Liver (tissue), 9 donors: Measurements from ENCODE around the gene GDPD2. TPM values are rescaled to one million over a fixed set of nuclear protein-coding genes. Genes with fewer than 3 reads are reported as not detected.

Experiments used
- DNase-seq: peaks from one replicate; pipeline ENCODE4 v3.0.0-alpha.2; 2017; ENCODE audit warnings: low spot score
- H3K27ac ChIP-seq, 2 donors: one replicate each; pipeline ENCODE4 v1.7.0; 2013; ENCODE audit warnings: inconsistent platforms in 2 of 2, low read length in 2 of 2, control low read depth in 1 of 2, low read depth in 1 of 2, mild to moderate bottlenecking in 1 of 2
- H3K27me3 ChIP-seq, 4 donors: one replicate each; pipeline versions ENCODE4 v1.6.1 to v1.7.0; 2013; ENCODE audit warnings: low read length in 3 of 4, inconsistent platforms in 1 of 4, mild to moderate bottlenecking in 1 of 4, moderate library complexity in 1 of 4; ENCODE audit not compliant: control insufficient read depth in 4 of 4, insufficient read depth in 4 of 4
- H3K36me3 ChIP-seq, 4 donors: one replicate each; pipeline versions ENCODE4 v1.6.1 to v1.7.0; 2013; ENCODE audit warnings: low read length in 3 of 4, mild to moderate bottlenecking in 3 of 4, low read depth in 1 of 4, moderate library complexity in 1 of 4; ENCODE audit not compliant: control insufficient read depth in 4 of 4, insufficient read depth in 3 of 4
- H3K4me1 ChIP-seq, 4 donors: one replicate each; pipeline versions ENCODE4 v1.6.1 to v1.7.0; 2013; ENCODE audit warnings: low read length in 3 of 4, mild to moderate bottlenecking in 3 of 4, moderate library complexity in 1 of 4; ENCODE audit not compliant: control insufficient read depth in 4 of 4, insufficient read depth in 4 of 4
- H3K4me3 ChIP-seq, 3 donors: one replicate each; pipeline versions ENCODE4 v1.6.1 to v1.7.0; 2013; ENCODE audit warnings: low read length in 3 of 3, control low read depth in 1 of 3, low read depth in 1 of 3, mild to moderate bottlenecking in 1 of 3
- H3K9ac ChIP-seq, 2 donors: one replicate each; pipeline ENCODE4 v1.7.0; 2013; ENCODE audit warnings: low read length in 2 of 2, mild to moderate bottlenecking in 2 of 2, moderate library complexity in 2 of 2, control low read depth in 1 of 2, low read depth in 1 of 2
- H3K9me3 ChIP-seq, 4 donors: one replicate each; pipeline versions ENCODE4 v1.6.1 to v1.7.0; 2013; ENCODE audit warnings: low read length in 3 of 4; ENCODE audit not compliant: control insufficient read depth in 4 of 4
- EGR1 ChIP-seq, 2 donors: IDR thresholded peaks; 2 replicates each; pipeline ENCODE4 v1.6.1; 2016 to 2018; ENCODE audit warnings: antibody characterized with exemption in 2 of 2, low read depth in 2 of 2
- FOXA1 ChIP-seq: IDR thresholded peaks from 2 replicates; pipeline ENCODE4 v1.6.1; 2016; ENCODE audit warnings: antibody characterized with exemption
- GABPA ChIP-seq, 2 donors: IDR thresholded peaks in 1 of 2; conservative IDR thresholded peaks in 1 of 2; 2 replicates each; pipeline ENCODE4 v1.6.1; 2016; ENCODE audit warnings: antibody characterized with exemption in 2 of 2, mild to moderate bottlenecking in 1 of 2, moderate library complexity in 1 of 2
- HNF4A ChIP-seq, 2 donors: conservative IDR thresholded peaks; 2 replicates each; pipeline ENCODE4 v1.6.1; 2016; ENCODE audit warnings: antibody characterized with exemption in 2 of 2, mild to moderate bottlenecking in 2 of 2
- HNF4G ChIP-seq: IDR thresholded peaks from 2 replicates; pipeline ENCODE4 v1.6.1; 2016; ENCODE audit warnings: antibody characterized with exemption
- JUND ChIP-seq, 2 donors: IDR thresholded peaks; 2 replicates each; pipeline ENCODE4 v1.6.1; 2016; ENCODE audit warnings: antibody characterized with exemption in 2 of 2
- MAX ChIP-seq: IDR thresholded peaks from 2 replicates; pipeline ENCODE4 v1.6.1; 2016; ENCODE audit warnings: antibody characterized with exemption
- NR2F2 ChIP-seq: IDR thresholded peaks from 2 replicates; pipeline ENCODE4 v1.6.1; 2016; ENCODE audit warnings: antibody characterized with exemption
- RAD21 ChIP-seq, 2 donors: IDR thresholded peaks; 2 replicates each; pipeline ENCODE4 v1.6.1; 2016; ENCODE audit warnings: antibody characterized with exemption in 2 of 2, mild to moderate bottlenecking in 2 of 2
- REST ChIP-seq: IDR thresholded peaks from 2 replicates; pipeline ENCODE4 v1.6.1; 2016; ENCODE audit warnings: antibody characterized with exemption, mild to moderate bottlenecking
- RXRA ChIP-seq, 2 donors: IDR thresholded peaks; 2 replicates each; pipeline ENCODE4 v1.6.1; 2017 to 2018; ENCODE audit warnings: antibody characterized with exemption in 2 of 2, mild to moderate bottlenecking in 1 of 2
- TAF1 ChIP-seq: conservative IDR thresholded peaks from 2 replicates; pipeline ENCODE4 v1.6.1; 2016; ENCODE audit warnings: antibody characterized with exemption, mild to moderate bottlenecking
- WGBS: extraction: QIAGEN DNeasy Blood & Tissue Kit; methylation state at CpG from one replicate; pipeline ENCODE4 v1.1.7; 2013; 5-methylcytosine and 5-hydroxymethylcytosine counted together
- polyA plus RNA-seq, 2 donors: library from polyadenylated mRNA; stranded (reverse) in 1 of 2; unstranded in 1 of 2; fragments of 200-250 nt in 1 of 2; fragments of >200 nt in 1 of 2; fragmentation: Nextera tagmentation in 1 of 2; extraction: Ambion mirVana in 1 of 2; gene quantifications; one replicate each; pipeline versions ENCODE4 v1.2.1 to v1.2.3, GENCODE V29; 2013 to 2015
- total RNA-seq, 2 donors: library from RNA; depleted of rRNA; stranded (reverse); fragments of >200 nt; gene quantifications; one replicate each; pipeline ENCODE4 v1.2.3, GENCODE V29; 2014
- TF ChIP-seq, protein P1 (sequence below): IDR thresholded peaks from 2 replicates; pipeline ENCODE4 v1.6.1; 2016; ENCODE audit warnings: antibody characterized with exemption
- TF ChIP-seq, protein P2 (sequence below): IDR thresholded peaks from 2 replicates; pipeline ENCODE4 v1.6.1; 2016; ENCODE audit warnings: antibody characterized with exemption
- donor health status: healthy.
- donor health status: healthy.
- donor health status: healthy.
- donor health status: healthy.
- donor health status: healthy.

GDPD2 gene
- total and polyA plus RNA-seq, 4 donors, result not detected

- H3K27me3 ChIP-seq, result no peaks in the 10 kb centered on the region
- no peaks in the 10 kb centered on the region for H3K9me3 ChIP-seq
- no peak overlapping the region for H3K9ac ChIP-seq
- H3K27ac ChIP-seq, result no peak overlapping the region
- no peak overlapping the region for H3K4me3 ChIP-seq
- DNase-seq, result no peak
- no peaks in the 10 kb centered on the region for H3K36me3 ChIP-seq
- peaks cover 1 to 3% (median 2%) of the 10 kb centered on the region in 4 donors for H3K4me1 ChIP-seq
- TF ChIP-seq RAD21 (IDR thresholded peaks at IDR 0.05) (no peak), MAX (no peak), HNF4G (no peak), REST (no peak), TAF1 (no peak), GABPA (IDR thresholded peaks at IDR 0.05 in 1 of 2, conservative IDR thresholded peaks at IDR 0.05 in 1 of 2) (no peak), RXRA (IDR thresholded peaks at IDR 0.05) (no peak), FOXA1 (no peak), EGR1 (IDR thresholded peaks at IDR 0.05; ENCODE audit: low read depth in 2 of 2) (no peak), JUND (IDR thresholded peaks at IDR 0.05) (no peak)
- TF ChIP-seq, protein P1, sequence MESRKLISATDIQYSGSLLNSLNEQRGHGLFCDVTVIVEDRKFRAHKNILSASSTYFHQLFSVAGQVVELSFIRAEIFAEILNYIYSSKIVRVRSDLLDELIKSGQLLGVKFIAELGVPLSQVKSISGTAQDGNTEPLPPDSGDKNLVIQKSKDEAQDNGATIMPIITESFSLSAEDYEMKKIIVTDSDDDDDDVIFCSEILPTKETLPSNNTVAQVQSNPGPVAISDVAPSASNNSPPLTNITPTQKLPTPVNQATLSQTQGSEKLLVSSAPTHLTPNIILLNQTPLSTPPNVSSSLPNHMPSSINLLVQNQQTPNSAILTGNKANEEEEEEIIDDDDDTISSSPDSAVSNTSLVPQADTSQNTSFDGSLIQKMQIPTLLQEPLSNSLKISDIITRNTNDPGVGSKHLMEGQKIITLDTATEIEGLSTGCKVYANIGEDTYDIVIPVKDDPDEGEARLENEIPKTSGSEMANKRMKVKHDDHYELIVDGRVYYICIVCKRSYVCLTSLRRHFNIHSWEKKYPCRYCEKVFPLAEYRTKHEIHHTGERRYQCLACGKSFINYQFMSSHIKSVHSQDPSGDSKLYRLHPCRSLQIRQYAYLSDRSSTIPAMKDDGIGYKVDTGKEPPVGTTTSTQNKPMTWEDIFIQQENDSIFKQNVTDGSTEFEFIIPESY, result no peak
- TF ChIP-seq, protein P2, sequence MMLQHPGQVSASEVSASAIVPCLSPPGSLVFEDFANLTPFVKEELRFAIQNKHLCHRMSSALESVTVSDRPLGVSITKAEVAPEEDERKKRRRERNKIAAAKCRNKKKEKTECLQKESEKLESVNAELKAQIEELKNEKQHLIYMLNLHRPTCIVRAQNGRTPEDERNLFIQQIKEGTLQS, result no peak
- whole genome bisulfite sequencing, result 92% methylated on average over 6 of the region's 6 CpGs
Observed at GRCh38 chrX:70429759-70430158, 6.6 kb downstream of the GDPD2 start.

DNA sequence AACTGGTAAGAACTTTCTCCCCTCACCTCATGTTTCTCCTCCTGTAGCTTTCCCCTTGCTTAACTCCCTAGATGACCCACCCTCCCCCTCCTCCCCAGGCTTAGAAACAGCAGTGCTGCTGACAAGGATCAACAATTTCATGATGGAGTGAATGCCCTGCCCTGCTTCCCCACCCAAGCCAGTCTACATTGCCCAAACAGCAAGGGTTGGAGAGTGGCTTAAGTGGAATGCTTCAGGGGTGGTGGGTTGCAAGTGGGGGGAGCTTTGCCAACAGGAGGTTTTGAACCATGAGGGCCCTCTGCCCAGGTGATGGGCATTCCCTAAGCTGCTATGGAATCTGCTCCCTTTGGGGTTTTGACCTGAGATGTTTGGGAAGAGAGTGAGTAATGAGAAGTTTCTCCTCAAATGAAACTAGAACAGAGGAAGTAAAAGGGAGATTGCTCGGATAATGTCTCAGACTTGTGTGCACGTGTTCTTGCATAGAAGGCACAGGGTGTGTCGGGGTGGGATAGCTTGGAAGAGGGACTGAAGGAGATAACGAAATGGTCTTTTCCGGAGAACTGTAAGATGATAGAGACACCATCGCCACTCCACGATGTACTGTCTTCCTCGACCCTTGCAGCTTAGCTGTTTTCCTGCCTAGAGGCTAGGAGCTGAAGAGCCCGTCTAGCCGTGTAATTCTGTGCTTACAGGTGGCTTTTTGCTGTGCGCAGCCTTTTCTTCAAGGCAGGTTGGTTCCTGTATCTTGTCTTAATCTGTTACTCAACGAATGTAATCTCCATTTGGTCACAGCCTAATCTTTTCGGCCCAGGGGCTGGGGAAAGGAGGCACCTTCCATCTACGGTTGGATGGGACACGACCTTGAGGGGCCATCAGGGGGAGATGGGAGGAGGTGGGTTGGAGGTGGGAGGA is 10.1 kb downstream of the GDPD2 start:
- Histone ChIP-seq H3K27ac (no peak overlapping the region), H3K9me3 (no peaks in the 10 kb centered on the region), H3K9ac (no peak overlapping the region), H3K36me3 (no peaks in the 10 kb centered on the region), H3K4me1 (peaks cover 2 to 5% (median 3%) of the 10 kb centered on the region in 4 donors), H3K4me3 (peak overlapping the region in 1 of 3 donors; percentile 42), H3K27me3 (no peaks in the 10 kb centered on the region)
- no peak for DNase-seq
- no peak for TF ChIP-seq FOXA1
- no peak for TF ChIP-seq NR2F2
- TF ChIP-seq RXRA (IDR thresholded peaks at IDR 0.05), result no peak
- no peak for TF ChIP-seq EGR1 (IDR thresholded peaks at IDR 0.05; ENCODE audit: low read depth in 2 of 2)
- no peak for TF ChIP-seq HNF4A (conservative IDR thresholded peaks at IDR 0.05)
- TF ChIP-seq JUND (IDR thresholded peaks at IDR 0.05), result no peak
- TF ChIP-seq MAX, result no peak
- WGBS, result 65% methylated on average over 15 of the region's 15 CpGs
